OCI-LY3 (cell line): ENCODE results near the gene ZNF280C.

Experiments used
- H2AFZ ChIP-seq: fragments of 200-600, 300-600 bp; shearing (Covaris generic); 2 replicates; pipeline ENCODE4 v1.6.0; 2014; ENCODE audit warnings: antibody characterized with exemption, low read depth, low read length
- H3K27ac ChIP-seq: fragments of 200-600, 300-600 bp; sonication (generic); 2 replicates; pipeline ENCODE4 v1.5.1; 2014; ENCODE audit warnings: mild to moderate bottlenecking, low read length, moderate library complexity, mixed read lengths
- H3K27me3 ChIP-seq: fragments of 200-600, 300-600 bp; sonication (generic); 2 replicates; pipeline ENCODE4 v1.6.1; 2014; ENCODE audit warnings: low read depth, low read length, mixed read lengths
- H3K36me3 ChIP-seq: fragments of 200-600, 300-600 bp; sonication (generic); replicated peaks from 2 replicates; pipeline ENCODE3; 2014; ENCODE audit warnings: low read depth, low read length, mixed read lengths
- H3K4me1 ChIP-seq: fragments of 300-600, 200-600 bp; sonication (generic); 2 replicates; pipeline ENCODE4 v1.6.1; 2014; ENCODE audit warnings: low read length, mixed read lengths
- H3K4me2 ChIP-seq: fragments of 200-600, 300-600 bp; sonication (generic); 2 replicates; pipeline ENCODE4 v1.6.1; 2014; ENCODE audit warnings: low read length, mixed read lengths
- H3K4me3 ChIP-seq: fragments of 300-600, 200-600 bp; sonication (generic); 2 replicates; pipeline ENCODE4 v1.5.1; 2014; ENCODE audit warnings: antibody characterized with exemption, mild to moderate bottlenecking, low read length, moderate library complexity
- H3K79me2 ChIP-seq: fragments of 300-600, 200-600 bp; shearing (Covaris generic); 2 replicates; pipeline ENCODE4 v1.6.1; 2014; ENCODE audit warnings: mild to moderate bottlenecking, low read length, mixed read lengths
- H3K9ac ChIP-seq: fragments of 300-600, 200-600 bp; shearing (Covaris generic); 2 replicates; pipeline ENCODE4 v1.6.0; 2014; ENCODE audit warnings: mild to moderate bottlenecking, low read length, moderate library complexity
- H3K9me3 ChIP-seq: fragments of 200-600, 300-600 bp; shearing (Covaris generic); 2 replicates; pipeline ENCODE4 v1.6.1; 2014; ENCODE audit warnings: low read length, mixed read lengths; ENCODE audit not compliant: insufficient read depth
- H4K20me1 ChIP-seq: fragments of 200-600, 300-600 bp; sonication (generic); 2 replicates; pipeline ENCODE4 v1.6.1; 2016; ENCODE audit warnings: low read length, mixed read lengths; ENCODE audit not compliant: insufficient read depth
- EZH2phosphoT487 ChIP-seq: fragments of 200-600 bp; shearing (Covaris generic); IDR thresholded peaks from 2 replicates; pipeline ENCODE4 v1.6.1; 2018; ENCODE audit warnings: antibody characterized with exemption, mixed run types, low read depth
- TF ChIP-seq, protein P1 (sequence below): fragments of 200-600, 300-600 bp; sonication (generic); IDR thresholded peaks from 2 replicates; pipeline ENCODE4 v1.5.1; 2014; ENCODE audit warnings: antibody characterized with exemption, low read length, low read depth

ZNF280C gene

DNA sequence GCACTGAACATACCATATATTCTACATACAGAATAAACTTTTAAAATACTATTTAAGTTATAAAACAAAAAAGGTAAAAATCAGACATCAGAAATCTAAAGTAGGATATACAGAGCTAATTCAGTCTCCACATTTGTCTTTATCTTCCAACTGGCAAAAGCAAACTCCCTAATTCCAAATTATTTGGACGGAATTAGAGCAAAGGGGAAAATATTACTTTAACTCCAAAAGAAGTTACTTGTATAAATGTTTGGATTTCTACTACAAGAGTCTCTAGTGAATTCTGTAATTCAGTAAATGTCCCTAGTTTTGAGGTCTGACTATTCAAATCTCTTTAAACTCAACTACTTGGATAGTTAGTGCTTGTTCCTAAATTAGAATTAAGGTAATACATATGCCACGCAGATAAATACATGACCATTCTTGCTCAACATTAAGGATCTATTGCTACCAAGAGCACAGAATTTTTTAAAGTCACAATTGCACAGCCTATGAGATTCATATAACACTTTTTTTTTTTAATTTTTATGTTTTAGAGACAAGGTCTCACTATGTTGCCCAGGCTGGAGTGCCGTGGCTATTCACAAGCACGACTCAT lies 7.3 kb downstream of the ZNF280C start:
- no peak for TF ChIP-seq EZH2phosphoT487
- TF ChIP-seq, protein P1, sequence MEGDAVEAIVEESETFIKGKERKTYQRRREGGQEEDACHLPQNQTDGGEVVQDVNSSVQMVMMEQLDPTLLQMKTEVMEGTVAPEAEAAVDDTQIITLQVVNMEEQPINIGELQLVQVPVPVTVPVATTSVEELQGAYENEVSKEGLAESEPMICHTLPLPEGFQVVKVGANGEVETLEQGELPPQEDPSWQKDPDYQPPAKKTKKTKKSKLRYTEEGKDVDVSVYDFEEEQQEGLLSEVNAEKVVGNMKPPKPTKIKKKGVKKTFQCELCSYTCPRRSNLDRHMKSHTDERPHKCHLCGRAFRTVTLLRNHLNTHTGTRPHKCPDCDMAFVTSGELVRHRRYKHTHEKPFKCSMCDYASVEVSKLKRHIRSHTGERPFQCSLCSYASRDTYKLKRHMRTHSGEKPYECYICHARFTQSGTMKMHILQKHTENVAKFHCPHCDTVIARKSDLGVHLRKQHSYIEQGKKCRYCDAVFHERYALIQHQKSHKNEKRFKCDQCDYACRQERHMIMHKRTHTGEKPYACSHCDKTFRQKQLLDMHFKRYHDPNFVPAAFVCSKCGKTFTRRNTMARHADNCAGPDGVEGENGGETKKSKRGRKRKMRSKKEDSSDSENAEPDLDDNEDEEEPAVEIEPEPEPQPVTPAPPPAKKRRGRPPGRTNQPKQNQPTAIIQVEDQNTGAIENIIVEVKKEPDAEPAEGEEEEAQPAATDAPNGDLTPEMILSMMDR = no peak
- Histone ChIP-seq H3K36me3 (peaks cover 3% of the 10 kb centered on the region), H3K4me2 (no peak overlapping the region), H3K27me3 (no peaks in the 10 kb centered on the region), H2AFZ (no peak overlapping the region), H3K9me3 (no peaks in the 10 kb centered on the region), H4K20me1 (no peaks in the 10 kb centered on the region), H3K4me1 (peaks cover 12% of the 10 kb centered on the region), H3K27ac (no peak overlapping the region), H3K79me2 (peaks cover 48% of the 10 kb centered on the region), H3K9ac (no peak overlapping the region), H3K4me3 (no peak overlapping the region)

DNA sequence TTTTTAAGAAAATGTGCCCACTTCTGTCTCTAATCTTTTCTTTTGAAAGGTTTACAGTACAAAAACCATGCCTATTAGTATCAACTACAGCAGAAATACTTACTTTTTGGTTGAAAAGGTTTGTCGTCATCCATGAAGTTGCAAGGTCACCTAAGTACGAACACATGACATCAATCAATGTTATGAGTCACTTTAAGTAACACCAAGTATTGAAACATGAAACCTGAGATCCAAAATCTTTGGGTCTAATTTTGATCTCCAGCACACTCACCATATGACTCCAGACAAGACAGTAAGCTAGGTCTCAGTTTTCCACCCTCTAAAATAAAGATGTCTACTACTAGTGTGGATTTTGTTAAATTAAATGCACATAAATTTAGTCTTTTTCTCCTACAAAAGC lies 8.4 kb downstream of the ZNF280C start:
- H3K9me3 ChIP-seq = no peaks in the 10 kb centered on the region
- H3K4me3 ChIP-seq = no peak overlapping the region
- peaks cover 6% of the 10 kb centered on the region for H3K4me1 ChIP-seq
- no peak overlapping the region for H3K4me2 ChIP-seq
- TF ChIP-seq EZH2phosphoT487 = no peak
- TF ChIP-seq, protein P1 = no peak
- no peak overlapping the region for H3K27ac ChIP-seq
- no peaks in the 10 kb centered on the region for H3K27me3 ChIP-seq
- H3K9ac ChIP-seq = no peak overlapping the region
- H3K79me2 ChIP-seq = peaks cover 37% of the 10 kb centered on the region
- H4K20me1 ChIP-seq = no peaks in the 10 kb centered on the region
- no peak overlapping the region for H2AFZ ChIP-seq
- peaks cover 3% of the 10 kb centered on the region for H3K36me3 ChIP-seq

DNA sequence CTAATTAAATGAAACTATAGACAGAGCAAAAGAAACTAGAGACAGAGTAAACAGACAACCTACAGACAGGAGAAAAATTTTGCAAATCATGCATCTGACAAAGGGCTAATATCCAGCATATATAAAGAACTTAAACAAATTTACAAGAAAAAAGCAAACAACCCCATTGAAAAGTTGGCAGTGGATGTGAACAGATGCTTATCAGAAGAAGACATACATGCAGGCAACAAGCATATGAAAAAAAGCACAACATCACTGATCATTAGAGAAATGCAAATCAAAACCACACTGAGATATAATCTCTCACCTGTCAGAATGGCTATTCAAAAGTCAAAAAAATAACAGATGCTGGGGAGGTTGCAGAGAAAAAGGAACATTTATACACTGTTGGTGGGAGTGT lies 14.8 kb downstream of the ZNF280C start:
- H3K9me3 ChIP-seq = no peaks in the 10 kb centered on the region
- no peak overlapping the region for H3K9ac ChIP-seq
- H3K4me1 ChIP-seq = no peaks in the 10 kb centered on the region
- H3K36me3 ChIP-seq = peaks cover under 1% of the 10 kb centered on the region
- H4K20me1 ChIP-seq = no peaks in the 10 kb centered on the region
- no peak overlapping the region for H3K27ac ChIP-seq
- H3K27me3 ChIP-seq = no peaks in the 10 kb centered on the region
- TF ChIP-seq, protein P1 = no peak
- TF ChIP-seq EZH2phosphoT487 = no peak
- peaks cover 47% of the 10 kb centered on the region for H3K79me2 ChIP-seq
- H3K4me3 ChIP-seq = no peak overlapping the region
- no peak overlapping the region for H3K4me2 ChIP-seq
- no peak overlapping the region for H2AFZ ChIP-seq

DNA sequence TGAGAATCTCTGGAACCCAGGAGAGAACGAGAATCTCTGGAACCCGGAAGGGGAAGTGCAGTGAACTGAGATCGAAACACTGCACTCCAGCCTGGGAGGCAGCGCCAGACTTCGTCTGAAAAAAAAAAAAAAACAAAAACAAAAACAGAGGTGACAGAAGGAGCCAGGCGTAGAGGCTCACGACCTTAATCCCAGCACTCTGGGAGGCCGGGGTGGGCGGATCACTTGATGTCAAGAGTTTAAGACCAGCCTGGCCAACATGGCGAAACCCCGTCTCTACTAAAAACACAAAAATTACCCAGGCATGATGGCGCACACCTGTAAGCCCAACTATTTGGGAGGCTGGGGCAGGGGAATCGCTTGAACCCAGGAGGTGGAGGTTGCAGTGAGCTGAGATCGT lies 17.0 kb downstream of the ZNF280C start:
- Histone ChIP-seq H3K79me2 (peaks cover 51% of the 10 kb centered on the region), H3K4me3 (no peak overlapping the region), H3K36me3 (peaks cover 1% of the 10 kb centered on the region), H3K27me3 (no peaks in the 10 kb centered on the region), H3K9ac (no peak overlapping the region), H4K20me1 (no peaks in the 10 kb centered on the region), H3K4me2 (no peak overlapping the region), H3K4me1 (no peaks in the 10 kb centered on the region), H2AFZ (no peak overlapping the region), H3K27ac (no peak overlapping the region), H3K9me3 (no peaks in the 10 kb centered on the region)
- TF ChIP-seq, protein P1 = no peak
- TF ChIP-seq EZH2phosphoT487 = no peak
